NCI-H345 treated with DMSO at 0.1 percent for 48 hours (cell line): ENCODE data around the gene GALNT2.

Experiments used
- DNase-seq: peaks from one replicate; lab custom pipeline; 2025; ENCODE audit not compliant: unreplicated experiment; lab: John Stamatoyannopoulos, UW

The GALNT2 gene

GRCh38 chr1:230204842-230205241, 137.8 kb downstream of the GALNT2 start:
- DNase-seq = no peak

GRCh38 chr1:230205719-230206198, 138.7 kb downstream of the GALNT2 start:
- DNase-seq = no peak

GRCh38 chr1:230206207-230206606, 139.2 kb downstream of the GALNT2 start:
- no peak for DNase-seq

- no peak for DNase-seq
These were observed 139.9 kb downstream of the GALNT2 start for GRCh38 chr1:230206976-230207375.

GRCh38 chr1:230207598-230207997, 140.6 kb downstream of the GALNT2 start:
- DNase-seq = no peak

GRCh38 chr1:230208619-230209261, 141.7 kb downstream of the GALNT2 start:
- no peak for DNase-seq

- DNase-seq = no peak
These were observed 143.4 kb downstream of the GALNT2 start for GRCh38 chr1:230210326-230210980.

GRCh38 chr1:230210981-230211336, 143.9 kb downstream of the GALNT2 start:
- DNase-seq = no peak

GRCh38 chr1:230211436-230212145, 144.6 kb downstream of the GALNT2 start:
- no peak for DNase-seq

- DNase-seq = no peak
These were observed 145.4 kb downstream of the GALNT2 start for GRCh38 chr1:230212405-230212936.

GRCh38 chr1:230215031-230215430, 148.0 kb downstream of the GALNT2 start:
- no peak for DNase-seq

GRCh38 chr1:230215529-230215928, 148.5 kb downstream of the GALNT2 start:
- DNase-seq = no peak

- DNase-seq = no peak
These were observed 149.9 kb downstream of the GALNT2 start for GRCh38 chr1:230216896-230217295.

GRCh38 chr1:230218667-230219066, 151.6 kb downstream of the GALNT2 start:
- DNase-seq = no peak

GRCh38 chr1:230219174-230220067, 152.4 kb downstream of the GALNT2 start:
- DNase-seq = no peak

GRCh38 chr1:230220478-230220877, 153.4 kb downstream of the GALNT2 start:
- DNase-seq = no peak

GRCh38 chr1:230220907-230221306, 153.9 kb downstream of the GALNT2 start:
- no peak for DNase-seq

GRCh38 chr1:230222678-230223077, 155.6 kb downstream of the GALNT2 start:
- DNase-seq = no peak

GRCh38 chr1:230224101-230224960, 157.3 kb downstream of the GALNT2 start:
- no peak for DNase-seq
